SKM-1 (cell line): Measurements from ENCODE around the gene FAM217B.

Experiments
- DNase-seq: peaks from one replicate; lab custom pipeline; 2025; ENCODE audit not compliant: unreplicated experiment; lab: John Stamatoyannopoulos, UW

The FAM217B gene

DNA sequence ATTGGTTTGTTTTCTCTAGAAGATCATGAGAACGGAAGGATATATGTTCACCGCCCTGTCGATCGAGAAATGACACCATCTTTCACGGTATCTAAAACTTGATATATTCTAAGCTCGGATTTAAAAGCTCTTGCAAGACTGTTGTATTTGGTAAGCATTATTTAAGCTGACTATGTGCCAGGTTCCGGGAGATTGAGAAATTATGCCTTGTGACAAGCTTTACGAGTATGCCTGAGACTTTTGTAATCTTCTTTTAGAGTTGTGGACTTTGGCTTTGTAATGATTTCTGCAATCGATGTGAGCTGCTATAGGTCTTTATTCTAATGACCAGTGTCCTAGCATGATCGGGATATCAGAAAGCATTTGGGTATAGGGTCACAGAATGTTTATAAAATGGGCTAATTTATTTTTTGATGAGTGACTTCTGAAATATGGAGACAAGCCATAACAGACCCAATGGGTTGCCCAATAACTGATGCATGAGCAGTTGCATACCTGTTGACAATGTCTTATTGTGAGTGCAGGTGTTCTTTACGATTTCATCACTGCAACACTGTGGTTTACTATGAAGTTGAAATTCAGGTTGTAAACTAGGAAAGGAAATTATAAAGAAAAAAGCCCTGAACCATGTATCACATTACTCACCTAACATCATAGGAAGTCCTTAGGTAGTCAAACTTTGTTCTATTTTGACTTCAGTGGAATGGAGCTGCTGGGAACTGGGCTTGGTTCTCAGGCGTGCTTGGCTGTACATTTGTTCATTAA is 32.0 kb downstream of the FAM217B start:
- DNase-seq = no peak

DNA sequence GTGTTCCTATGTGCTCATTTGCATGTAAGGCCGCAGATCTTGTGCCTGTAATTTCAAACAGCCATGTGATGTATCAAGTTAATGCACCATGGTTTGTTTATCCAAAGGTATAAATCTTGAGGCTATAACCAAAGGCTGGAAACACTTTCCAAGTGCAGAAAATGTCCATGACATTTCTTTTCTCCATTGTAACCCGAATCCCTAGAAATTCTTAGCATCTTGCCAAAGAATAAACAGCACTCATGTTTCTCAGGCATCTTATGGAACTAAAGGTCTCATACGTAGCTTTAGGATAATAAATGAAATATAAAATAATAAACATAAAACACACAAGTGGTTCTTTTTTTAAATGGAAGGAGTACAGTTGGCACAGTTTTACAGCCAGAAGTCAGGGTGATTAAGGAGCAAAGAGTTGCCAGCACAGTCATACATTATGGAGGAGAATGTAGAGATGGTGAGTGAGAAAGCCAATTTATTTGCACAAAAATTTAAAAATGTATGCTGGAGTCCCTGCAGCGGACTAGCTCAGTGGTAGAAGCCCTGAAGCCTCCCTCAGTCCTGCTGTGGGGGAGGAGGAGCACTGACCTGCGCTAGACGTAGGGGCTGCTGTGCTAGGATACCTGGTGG is 36.1 kb downstream of the FAM217B start:
- DNase-seq = no peak

DNA sequence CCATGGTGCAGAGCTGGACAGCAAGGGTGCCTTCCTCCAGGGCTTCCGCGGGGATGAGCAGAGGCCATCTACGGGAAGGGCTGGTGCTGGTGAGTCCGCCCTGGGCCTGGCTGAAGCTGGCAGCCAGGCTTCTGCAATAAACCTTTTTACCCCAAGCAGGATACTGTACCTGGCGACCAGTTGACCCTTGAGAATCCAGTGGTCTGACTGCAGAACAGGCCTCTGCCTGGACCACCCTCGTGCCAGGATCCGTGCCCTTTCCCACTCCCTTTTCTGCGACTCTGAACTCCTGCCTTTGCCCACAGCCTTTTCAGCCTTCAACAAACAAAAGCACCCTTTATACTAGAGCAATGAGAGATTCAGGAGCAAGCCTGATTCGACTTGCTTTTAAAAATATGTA is 36.9 kb downstream of the FAM217B start:
- no peak for DNase-seq

DNA sequence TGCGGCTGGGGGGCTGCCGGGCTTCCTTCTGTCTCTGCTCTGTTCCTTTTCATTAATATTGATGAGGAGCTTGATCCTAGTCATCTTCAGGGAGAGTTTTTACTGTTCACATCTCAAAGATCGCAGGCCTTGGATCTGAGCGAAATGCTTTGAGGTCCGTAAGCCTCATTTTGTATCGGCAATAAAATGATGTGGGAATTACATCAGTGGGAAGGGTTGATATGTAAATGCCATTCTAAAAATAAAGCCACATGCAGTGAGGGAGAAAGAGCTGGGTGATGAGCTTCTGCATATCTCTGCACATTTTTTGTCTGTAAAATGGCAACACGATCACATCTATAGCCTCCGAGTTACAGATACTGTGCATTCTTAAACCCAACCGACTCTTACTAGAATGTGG is 42.9 kb downstream of the FAM217B start:
- no peak for DNase-seq

DNA sequence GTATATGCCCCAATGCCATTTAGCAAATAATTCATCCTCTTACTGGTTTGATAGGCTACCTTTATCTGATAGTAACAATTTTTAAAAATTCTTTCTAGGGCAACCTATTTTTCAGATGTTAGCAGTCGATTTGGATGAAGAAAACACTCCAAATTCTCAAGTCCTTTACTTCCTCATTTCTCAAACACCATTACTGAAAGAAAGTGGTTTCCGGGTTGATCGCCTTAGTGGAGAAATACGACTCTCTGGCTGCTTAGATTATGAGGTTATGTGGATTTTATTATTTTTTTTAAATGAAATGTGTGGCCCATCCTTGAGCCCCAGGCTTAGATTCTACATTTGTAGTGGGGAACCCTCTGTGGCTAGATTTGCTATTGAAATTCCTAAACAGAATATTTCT is 44.4 kb downstream of the FAM217B start:
- peak; percentile 42 for DNase-seq

DNA sequence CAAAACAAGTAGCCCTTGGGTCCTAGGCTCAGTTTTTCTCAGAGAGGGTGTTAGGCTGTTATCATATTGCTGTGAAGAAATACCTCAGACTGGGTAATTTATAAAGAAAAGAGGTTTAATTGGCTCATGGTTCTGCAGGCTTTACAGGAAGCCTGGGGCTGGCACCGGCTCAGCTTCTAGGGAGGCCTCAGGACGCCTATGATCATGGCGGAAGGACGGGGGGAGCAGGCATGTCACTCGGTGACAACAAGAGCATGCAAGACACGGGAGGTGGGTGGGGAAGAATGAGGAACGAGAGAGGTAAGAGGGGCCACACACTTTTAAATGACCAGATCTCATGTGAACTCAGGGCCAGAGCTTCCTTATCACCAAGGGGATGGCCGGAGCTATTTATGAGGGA is 45.0 kb downstream of the FAM217B start:
- DNase-seq = no peak

DNA sequence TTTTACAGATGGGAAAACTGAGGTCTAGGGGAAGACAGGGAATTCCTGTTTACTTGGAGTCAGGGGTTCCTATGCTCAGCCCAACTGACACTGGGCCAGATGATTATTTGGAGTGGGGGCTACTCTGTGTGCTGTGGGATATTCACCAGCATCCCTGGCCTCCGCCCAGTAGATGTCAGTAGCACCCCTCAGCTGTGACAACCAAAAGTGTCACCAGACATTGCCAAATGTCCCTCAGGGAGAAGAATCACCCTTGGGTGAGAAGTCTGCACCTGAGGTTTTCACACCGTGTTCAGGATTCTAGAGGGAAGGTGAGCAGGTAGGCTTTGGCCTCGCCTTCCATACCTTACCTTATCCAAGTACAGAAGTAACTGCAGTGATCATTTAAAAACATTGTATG is 45.7 kb downstream of the FAM217B start:
- DNase-seq = peak; percentile 8

DNA sequence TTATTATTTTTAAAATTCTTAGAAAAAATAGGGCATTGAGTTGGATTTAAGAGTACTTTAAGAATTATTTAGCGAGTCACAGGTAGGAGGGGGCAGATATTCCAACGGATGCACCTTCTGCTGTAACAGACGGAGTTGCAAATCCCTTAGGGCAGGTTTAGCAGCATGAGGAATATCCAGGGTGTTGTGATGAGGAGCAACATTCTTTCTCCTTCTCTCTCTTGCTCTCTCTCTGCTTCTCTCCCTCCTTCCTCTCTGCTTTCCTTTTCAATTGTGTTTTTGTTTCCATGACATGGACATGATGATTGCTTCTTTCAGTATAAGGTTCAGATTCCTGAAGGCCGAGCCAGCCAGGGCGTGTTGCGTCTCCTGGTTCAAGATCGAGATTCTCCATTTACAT is 46.9 kb downstream of the FAM217B start:
- DNase-seq = no peak

DNA sequence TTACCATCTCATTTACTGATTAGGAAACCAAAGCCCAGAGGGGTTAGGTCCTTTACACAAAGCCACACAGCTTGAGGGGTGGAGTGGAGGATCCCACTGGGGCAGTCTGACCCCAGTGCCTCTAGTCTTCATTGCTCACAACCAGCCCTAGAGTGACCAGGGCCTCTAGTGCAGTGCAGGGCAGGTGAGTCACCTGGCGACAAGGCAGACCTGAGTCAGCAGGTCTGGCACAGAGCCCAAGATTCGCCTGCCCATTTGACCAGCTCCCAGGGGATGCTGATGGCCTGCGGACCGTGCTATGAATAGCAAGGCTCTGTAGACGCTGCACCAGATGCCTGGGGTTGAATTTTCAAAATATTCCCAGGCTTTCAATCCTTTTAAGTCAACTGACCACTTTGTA is 48.0 kb downstream of the FAM217B start:
- DNase-seq = no peak

DNA sequence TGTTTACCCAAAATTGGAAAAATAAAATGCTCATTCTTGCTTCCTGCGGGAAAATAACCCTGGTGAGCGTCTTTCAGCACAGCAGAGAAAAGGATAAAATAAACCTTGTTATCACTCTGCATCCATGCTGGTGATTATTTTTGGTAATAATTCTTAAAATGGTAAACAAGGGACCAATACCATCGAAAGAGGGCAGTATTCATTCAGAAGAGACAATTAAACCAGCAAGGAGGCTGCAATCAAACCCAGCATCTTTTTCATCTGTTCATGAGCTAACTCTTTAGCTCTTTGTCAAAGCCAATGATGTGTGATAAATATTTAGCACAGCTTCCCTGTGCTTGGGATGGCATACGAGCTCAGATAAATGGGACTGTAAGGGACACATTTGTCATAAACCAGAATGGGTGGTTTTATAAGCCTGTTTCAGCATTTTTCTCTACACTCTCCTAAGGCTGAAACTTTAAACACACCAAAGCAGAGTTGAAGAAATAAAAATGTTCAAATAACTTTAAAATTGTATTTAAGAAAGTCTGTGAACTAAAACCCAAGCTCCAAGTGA is 52.4 kb downstream of the FAM217B start:
- no peak for DNase-seq

DNA sequence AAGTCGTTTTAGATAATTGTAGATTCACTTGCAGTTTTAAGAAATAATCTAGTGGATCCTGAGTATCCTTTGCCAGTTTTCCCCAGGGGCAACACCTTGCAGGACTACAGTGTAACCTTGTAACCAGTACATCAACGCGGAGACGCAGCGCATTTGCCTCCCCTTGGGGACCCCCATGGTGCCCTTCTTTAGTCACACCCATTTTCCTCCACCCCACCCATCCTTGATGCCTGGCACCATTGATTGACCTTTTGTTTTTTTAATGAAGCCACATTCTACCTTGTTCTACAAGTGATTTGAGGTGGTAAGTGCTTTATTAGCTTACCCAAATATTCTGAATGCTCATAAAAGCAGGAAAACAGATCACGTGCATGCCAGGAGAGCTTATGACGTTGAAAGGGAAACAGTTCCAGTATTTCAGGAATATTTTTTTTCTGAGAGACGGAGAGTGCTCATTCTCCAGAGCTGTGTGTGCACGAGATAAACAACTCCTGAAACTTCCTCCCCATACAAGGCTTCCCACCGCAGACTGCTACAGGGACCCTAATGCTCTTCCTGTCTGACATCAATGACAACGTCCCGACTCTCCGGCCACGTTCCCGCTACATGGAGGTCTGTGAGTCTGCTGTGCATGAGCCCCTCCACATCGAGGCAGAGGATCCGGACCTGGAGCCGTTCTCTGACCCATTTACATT is 53.7 kb downstream of the FAM217B start:
- no peak for DNase-seq

DNA sequence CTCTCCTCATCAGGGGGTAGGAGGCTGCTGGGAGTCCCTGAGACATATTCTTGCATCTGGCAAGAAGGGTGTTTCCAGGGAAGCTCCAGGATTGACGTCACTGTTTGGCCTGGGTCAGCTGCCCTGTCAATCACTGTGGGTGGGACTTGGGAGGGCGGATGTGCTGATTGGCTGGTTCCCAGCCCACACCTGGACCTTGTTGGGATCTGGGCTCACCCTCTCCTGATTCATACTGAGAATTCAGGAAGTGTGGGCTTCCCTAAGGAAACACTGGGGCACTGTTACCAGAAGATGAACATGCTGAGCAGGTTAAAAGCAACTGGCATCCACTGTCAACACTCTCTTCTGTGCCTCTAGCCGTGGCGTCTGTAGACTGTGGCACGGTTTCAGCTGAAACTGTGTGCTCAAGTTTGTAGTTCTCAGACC is 54.5 kb downstream of the FAM217B start:
- no peak for DNase-seq

DNA sequence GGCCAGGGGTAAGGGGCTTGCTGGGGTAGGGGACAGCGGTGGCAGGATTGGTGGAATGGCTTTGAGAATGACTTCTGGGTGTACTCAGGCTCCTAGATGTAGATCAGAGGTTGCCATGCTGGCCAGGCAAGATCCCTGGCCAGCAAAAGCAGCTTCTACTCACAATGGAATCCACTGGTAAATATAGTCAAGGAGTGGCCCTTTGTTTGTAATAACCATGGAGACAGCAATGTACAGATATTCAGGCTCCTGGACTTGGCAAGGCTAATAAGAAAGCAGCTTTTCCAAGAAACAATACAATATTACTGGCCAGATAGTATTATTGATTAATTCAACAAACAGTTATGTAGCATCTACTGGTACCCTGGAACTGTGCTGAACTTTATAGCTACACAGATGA is 55.9 kb downstream of the FAM217B start:
- DNase-seq = no peak

DNA sequence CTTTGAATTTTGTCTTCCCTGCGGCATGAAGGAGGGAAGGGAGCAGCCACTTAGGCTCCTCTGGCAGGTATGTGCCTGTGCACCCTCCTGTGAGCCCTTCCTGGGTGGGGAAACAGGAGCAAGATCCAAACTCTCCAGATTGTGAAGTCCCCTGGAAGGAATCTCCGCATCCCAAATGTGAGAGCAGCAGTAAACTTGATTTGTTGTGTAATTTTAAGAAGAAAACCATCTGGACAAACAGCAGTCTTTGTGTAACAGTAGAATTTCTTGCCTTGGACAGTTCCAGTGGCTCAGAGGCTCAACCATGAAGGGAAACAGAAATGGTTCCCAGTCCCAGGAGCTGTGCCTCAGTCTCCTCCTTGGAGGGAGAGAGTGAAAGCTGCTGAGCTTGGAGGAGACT is 57.7 kb downstream of the FAM217B start:
- no peak for DNase-seq
